Muscle of leg (tissue), 11 donors: ENCODE measurements around the gene SLC1A3. TPM values are rescaled to one million over a fixed set of nuclear protein-coding genes. Genes with fewer than 3 reads are reported as not detected.

Source experiments
- DNase-seq: peaks from one replicate; pipeline ENCODE4 v3.0.0; 2013
- H3K27ac ChIP-seq: one replicate; pipeline ENCODE4 v1.5.1; 2013; ENCODE audit warnings: mild to moderate bottlenecking, low read length, control low read depth
- H3K27me3 ChIP-seq: one replicate; pipeline ENCODE4 v1.6.1; 2013; ENCODE audit warnings: low read length; ENCODE audit not compliant: control insufficient read depth, insufficient read depth
- H3K36me3 ChIP-seq: one replicate; pipeline ENCODE4 v1.6.1; 2013; ENCODE audit warnings: low read length; ENCODE audit not compliant: control insufficient read depth, insufficient read depth
- H3K4me1 ChIP-seq: one replicate; pipeline ENCODE4 v1.6.1; 2013; ENCODE audit warnings: low read length; ENCODE audit not compliant: control insufficient read depth, insufficient read depth
- H3K4me3 ChIP-seq: one replicate; pipeline ENCODE4 v1.5.1; 2013; ENCODE audit warnings: low read length, control low read depth
- H3K9me3 ChIP-seq: replicated peaks from 2 replicates; pipeline ENCODE4 v1.6.1; 2013; ENCODE audit warnings: low read depth, low read length; ENCODE audit not compliant: control insufficient read depth
- WGBS: methylation state at CpG from one replicate; pipeline ENCODE4 v1.1.5; 2013; ENCODE audit warnings: missing lambda C conversion rate; ENCODE audit not compliant: insufficient coverage; 5-methylcytosine and 5-hydroxymethylcytosine counted together
- polyA plus RNA-seq, 8 donors: library from polyadenylated mRNA; unstranded; fragments of 120-200 nt; gene quantifications; one replicate each; pipeline versions ENCODE4 v1.2.1 to v1.2.3, GENCODE V29; 2013; ENCODE audit warnings: inconsistent platforms in 1 of 8, low replicate concordance in 1 of 8; ENCODE audit not compliant: insufficient read length in 8 of 8, insufficient read depth in 1 of 8
- total RNA-seq: library from RNA; stranded (reverse); fragments of 120-200 nt; gene quantifications from one replicate; pipeline ENCODE4 v1.2.4, GENCODE V29; 2013

SLC1A3 gene
- total and polyA plus RNA-seq, 9 donors, result 12.5 to 25.6 (median 18.1) TPM

- no peak for DNase-seq
- Histone ChIP-seq H3K9me3 (no peaks in the 10 kb centered on the region), H3K4me1 (no peaks in the 10 kb centered on the region), H3K4me3 (no peak overlapping the region), H3K36me3 (peaks cover 15% of the 10 kb centered on the region), H3K27ac (no peak overlapping the region), H3K27me3 (no peaks in the 10 kb centered on the region)
- 93% methylated on average over 4 of the region's 8 CpGs for WGBS
These were observed 23.3 kb downstream of the SLC1A3 start for GRCh38 chr5:36629729-36630128.

GRCh38 chr5:36630201-36631145 is 24.1 kb downstream of the SLC1A3 start:
- no peaks in the 10 kb centered on the region for H3K9me3 ChIP-seq
- DNase-seq, result no peak
- peaks cover 15% of the 10 kb centered on the region for H3K36me3 ChIP-seq
- H3K27me3 ChIP-seq, result no peaks in the 10 kb centered on the region
- H3K4me1 ChIP-seq, result no peaks in the 10 kb centered on the region
- no CpG with 5 or more reads among the region's 1 CpG for WGBS
- H3K27ac ChIP-seq, result no peak overlapping the region
- no peak overlapping the region for H3K4me3 ChIP-seq

- Histone ChIP-seq H3K4me1 (no peaks in the 10 kb centered on the region), H3K36me3 (peaks cover 15% of the 10 kb centered on the region), H3K27me3 (no peaks in the 10 kb centered on the region), H3K27ac (no peak overlapping the region), H3K9me3 (no peaks in the 10 kb centered on the region), H3K4me3 (no peak overlapping the region)
- DNase-seq, result no peak
- WGBS, result no CpG with 5 or more reads among the region's 1 CpG
These were observed 24.7 kb downstream of the SLC1A3 start for GRCh38 chr5:36631154-36631553.

- no peak overlapping the region for H3K4me3 ChIP-seq
- H3K4me1 ChIP-seq, result no peaks in the 10 kb centered on the region
- no peaks in the 10 kb centered on the region for H3K27me3 ChIP-seq
- 100% methylated on average over 1 of the region's 5 CpGs for WGBS
- peaks cover 18% of the 10 kb centered on the region for H3K36me3 ChIP-seq
- no peak overlapping the region for H3K27ac ChIP-seq
- DNase-seq, result no peak
- H3K9me3 ChIP-seq, result no peaks in the 10 kb centered on the region
These were observed 25.4 kb downstream of the SLC1A3 start for GRCh38 chr5:36631620-36632362.

GRCh38 chr5:36632363-36632664 is 25.9 kb downstream of the SLC1A3 start:
- H3K36me3 ChIP-seq, result peaks cover 20% of the 10 kb centered on the region
- H3K27me3 ChIP-seq, result no peaks in the 10 kb centered on the region
- no peaks in the 10 kb centered on the region for H3K4me1 ChIP-seq
- no peak overlapping the region for H3K4me3 ChIP-seq
- no peak for DNase-seq
- H3K27ac ChIP-seq, result no peak overlapping the region
- no peaks in the 10 kb centered on the region for H3K9me3 ChIP-seq

GRCh38 chr5:36635721-36636390 is 29.4 kb downstream of the SLC1A3 start:
- WGBS, result 100% methylated on average over 2 of the region's 9 CpGs
- H3K9me3 ChIP-seq, result no peaks in the 10 kb centered on the region
- no peak for DNase-seq
- no peak overlapping the region for H3K27ac ChIP-seq
- no peak overlapping the region for H3K4me3 ChIP-seq
- peaks cover 15% of the 10 kb centered on the region for H3K36me3 ChIP-seq
- H3K4me1 ChIP-seq, result no peaks in the 10 kb centered on the region
- no peaks in the 10 kb centered on the region for H3K27me3 ChIP-seq

- DNase-seq, result no peak
- H3K27me3 ChIP-seq, result no peaks in the 10 kb centered on the region
- H3K36me3 ChIP-seq, result peaks cover 13% of the 10 kb centered on the region
- no peaks in the 10 kb centered on the region for H3K4me1 ChIP-seq
- H3K27ac ChIP-seq, result no peak overlapping the region
- no peaks in the 10 kb centered on the region for H3K9me3 ChIP-seq
- 100% methylated on average over 1 of the region's 4 CpGs for WGBS
- H3K4me3 ChIP-seq, result no peak overlapping the region
These were observed 30.7 kb downstream of the SLC1A3 start for GRCh38 chr5:36637101-36637500.

GRCh38 chr5:36637516-36637915 is 31.1 kb downstream of the SLC1A3 start:
- DNase-seq, result no peak
- Histone ChIP-seq H3K4me1 (no peaks in the 10 kb centered on the region), H3K9me3 (no peaks in the 10 kb centered on the region), H3K27ac (no peak overlapping the region), H3K36me3 (peaks cover 13% of the 10 kb centered on the region), H3K27me3 (no peaks in the 10 kb centered on the region), H3K4me3 (no peak overlapping the region)
- no CpG with 5 or more reads among the region's 1 CpG for WGBS

GRCh38 chr5:36638056-36638455 is 31.6 kb downstream of the SLC1A3 start:
- Histone ChIP-seq H3K27me3 (no peaks in the 10 kb centered on the region), H3K4me3 (no peak overlapping the region), H3K36me3 (peaks cover 12% of the 10 kb centered on the region), H3K4me1 (no peaks in the 10 kb centered on the region), H3K9me3 (no peaks in the 10 kb centered on the region), H3K27ac (no peak overlapping the region)
- DNase-seq, result no peak
- WGBS, result 65% methylated on average over 4 of the region's 4 CpGs

- Histone ChIP-seq H3K9me3 (no peaks in the 10 kb centered on the region), H3K4me1 (no peaks in the 10 kb centered on the region), H3K4me3 (no peak overlapping the region), H3K27ac (no peak overlapping the region), H3K27me3 (no peaks in the 10 kb centered on the region), H3K36me3 (peaks cover 10% of the 10 kb centered on the region)
- WGBS, result no CpG with 5 or more reads among the region's 1 CpG
- DNase-seq, result no peak
These were observed 34.5 kb downstream of the SLC1A3 start for GRCh38 chr5:36640949-36641348.
